HepG2 (cell line): Measurements from ENCODE around the gene VPS4A. TPM values are rescaled to one million over a fixed set of nuclear protein-coding genes. Genes with fewer than 3 reads are reported as not detected.

Source experiments
- ARNTL ChIP-seq: sonication (generic); formaldehyde crosslinking; IDR thresholded peaks from 2 replicates; pipeline ENCODE4 v1.4.0; 2020; ENCODE audit warnings: mild to moderate bottlenecking, missing genetic modification reagents
- MAFG ChIP-seq: sonication (generic); formaldehyde crosslinking; IDR thresholded peaks from 2 replicates; pipeline ENCODE4 v1.5.1; 2020; ENCODE audit warnings: mild to moderate bottlenecking, missing genetic modification reagents
- PTBP1 ChIP-seq: fragments of 200-400 bp; formaldehyde crosslinking; IDR thresholded peaks from 2 replicates; pipeline ENCODE4 v1.6.1; 2018; ENCODE audit warnings: low read length, low read depth; ENCODE audit not compliant: poor library complexity, severe bottlenecking
- ZFP37 ChIP-seq: sonication (generic); formaldehyde crosslinking; IDR thresholded peaks from 2 replicates; pipeline ENCODE4 v1.4.0; 2020; ENCODE audit warnings: missing genetic modification reagents, borderline replicate concordance
- ZNF331 ChIP-seq: sonication (generic); formaldehyde crosslinking; IDR thresholded peaks from 2 replicates; pipeline ENCODE4 v1.4.0; 2020; ENCODE audit warnings: missing genetic modification reagents
- ZNF432 ChIP-seq: sonication (generic); formaldehyde crosslinking; IDR thresholded peaks from 2 replicates; pipeline ENCODE4 v1.5.0; 2020; ENCODE audit warnings: missing genetic modification reagents, mild to moderate bottlenecking, borderline replicate concordance
- ZNF616 ChIP-seq: sonication (generic); formaldehyde crosslinking; IDR thresholded peaks from 2 replicates; pipeline ENCODE4 v1.5.0; 2020; ENCODE audit warnings: low read depth, mild to moderate bottlenecking, missing genetic modification reagents
- ZNF766 ChIP-seq: sonication (generic); formaldehyde crosslinking; IDR thresholded peaks from 2 replicates; pipeline ENCODE4 v1.5.0; 2020; ENCODE audit warnings: missing genetic modification reagents, borderline replicate concordance
- ZNF792 ChIP-seq: IDR thresholded peaks from 2 replicates; pipeline ENCODE4 v1.6.1; 2016
- ZNF83 ChIP-seq: sonication (generic); formaldehyde crosslinking; IDR thresholded peaks from 2 replicates; pipeline ENCODE4 v1.4.0; 2020; ENCODE audit warnings: missing genetic modification reagents, mild to moderate bottlenecking, borderline replicate concordance
- polyA plus RNA-seq, 8 experiments: library from polyadenylated mRNA; depleted of rRNA in 3 of 8; stranded (reverse) in 7 of 8; unstranded in 1 of 8; fragments of >200 nt; fragmentation: Illumina TruSeq in 4 of 8; extraction: Trizol in 4 of 8; gene quantifications; 2 replicates each; pipeline versions ENCODE4 v1.2.1 to v1.2.3, GENCODE V29; 2011 to 2016; ENCODE audit warnings: low read depth in 4 of 8, missing spikeins in 1 of 8, mixed read lengths in 1 of 8; ENCODE audit not compliant: insufficient read depth in 1 of 8
- total RNA-seq, 5 experiments: library from RNA; depleted of rRNA; stranded (reverse); fragments of >200 nt; fragmentation: Illumina TruSeq; extraction: Trizol; gene quantifications; 2 replicates each; pipeline ENCODE4 v1.2.3, GENCODE V29; 2016; ENCODE audit warnings: low read depth in 1 of 5
- TF ChIP-seq, protein P1 (sequence below), 2 experiments: sonication (generic) in 1 of 2; formaldehyde crosslinking in 1 of 2; IDR thresholded peaks; 2 replicates each; pipeline versions ENCODE4 v1.4.0 to v1.6.1; 2018 to 2020; ENCODE audit warnings: missing genetic modification reagents in 2 of 2, borderline replicate concordance in 1 of 2, low read depth in 1 of 2, mild to moderate bottlenecking in 1 of 2, missing biosample characterization in 1 of 2
- TF ChIP-seq, protein P2 (sequence below): sonication (generic); formaldehyde crosslinking; IDR thresholded peaks from 2 replicates; pipeline ENCODE4 v1.9.0; 2022; ENCODE audit warnings: low read depth, missing genetic modification reagents
- TF ChIP-seq, protein P3 (sequence below): sonication (generic); formaldehyde crosslinking; IDR thresholded peaks from 2 replicates; pipeline ENCODE4 v1.8.0; 2022; ENCODE audit warnings: mild to moderate bottlenecking, missing genetic modification reagents, moderate library complexity
- TF ChIP-seq, protein P4 (sequence below): sonication (generic); formaldehyde crosslinking; IDR thresholded peaks from 2 replicates; pipeline ENCODE4 v1.5.0; 2020; ENCODE audit warnings: missing genetic modification reagents, mild to moderate bottlenecking, borderline replicate concordance
- TF ChIP-seq, protein P5 (sequence below): sonication (generic); formaldehyde crosslinking; IDR thresholded peaks from 2 replicates; pipeline ENCODE4 v1.8.1; 2022; ENCODE audit warnings: low read depth, mild to moderate bottlenecking, missing genetic modification reagents
- TF ChIP-seq, protein P6 (sequence below): sonication (generic); formaldehyde crosslinking; IDR thresholded peaks from 2 replicates; pipeline ENCODE4 v1.5.0; 2020; ENCODE audit warnings: mild to moderate bottlenecking, missing genetic modification reagents, moderate library complexity

The VPS4A gene
- total and polyA plus RNA-seq, 2 of the 13 experiments (the other 11 are each of a cell fraction or from before 2014, with no cell fraction given) = 13.2 to 27.9 TPM

DNA sequence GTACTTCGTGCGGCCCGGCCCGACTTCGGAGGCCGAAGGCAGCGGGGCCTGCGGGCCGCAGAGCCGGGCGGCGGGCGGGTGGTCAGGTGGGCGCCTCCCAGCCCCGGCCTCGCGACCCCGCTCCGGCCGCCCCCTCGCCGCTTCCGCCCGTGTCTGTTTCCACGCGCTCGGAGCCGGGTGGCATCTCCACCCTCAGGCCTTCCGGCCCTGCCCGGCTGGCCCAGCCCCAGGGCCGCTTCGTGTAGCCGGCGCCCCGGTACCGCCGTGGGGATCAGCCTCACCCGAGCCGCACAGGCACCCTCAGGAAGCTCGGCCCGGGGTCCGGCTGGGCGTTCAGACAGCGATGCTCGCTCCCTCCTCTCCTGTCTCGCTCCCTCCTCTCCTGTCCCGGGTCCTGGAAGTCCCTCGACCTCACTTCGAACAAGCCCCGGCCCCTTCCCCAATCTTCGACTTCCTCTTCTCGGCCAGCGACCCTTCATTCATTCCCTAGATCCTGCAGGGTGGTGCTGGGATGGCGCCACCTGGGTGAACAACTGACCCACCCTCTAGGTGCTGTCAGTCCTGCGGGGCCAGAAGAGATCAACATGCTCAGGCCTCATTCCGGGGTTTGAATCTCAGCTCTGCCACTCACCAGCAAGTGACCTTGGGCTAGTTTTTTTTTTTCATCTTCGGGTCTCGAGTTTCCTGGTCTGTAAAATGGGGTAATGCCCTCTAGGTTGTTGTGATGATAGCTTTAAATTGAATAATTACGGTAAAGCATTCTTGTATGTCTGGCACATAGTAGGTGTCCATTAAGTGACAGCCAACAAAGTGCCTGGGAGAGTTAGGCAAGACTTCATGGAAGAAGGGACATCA lies 610 bp downstream of the VPS4A start (continued):
- TF ChIP-seq, protein P1, sequence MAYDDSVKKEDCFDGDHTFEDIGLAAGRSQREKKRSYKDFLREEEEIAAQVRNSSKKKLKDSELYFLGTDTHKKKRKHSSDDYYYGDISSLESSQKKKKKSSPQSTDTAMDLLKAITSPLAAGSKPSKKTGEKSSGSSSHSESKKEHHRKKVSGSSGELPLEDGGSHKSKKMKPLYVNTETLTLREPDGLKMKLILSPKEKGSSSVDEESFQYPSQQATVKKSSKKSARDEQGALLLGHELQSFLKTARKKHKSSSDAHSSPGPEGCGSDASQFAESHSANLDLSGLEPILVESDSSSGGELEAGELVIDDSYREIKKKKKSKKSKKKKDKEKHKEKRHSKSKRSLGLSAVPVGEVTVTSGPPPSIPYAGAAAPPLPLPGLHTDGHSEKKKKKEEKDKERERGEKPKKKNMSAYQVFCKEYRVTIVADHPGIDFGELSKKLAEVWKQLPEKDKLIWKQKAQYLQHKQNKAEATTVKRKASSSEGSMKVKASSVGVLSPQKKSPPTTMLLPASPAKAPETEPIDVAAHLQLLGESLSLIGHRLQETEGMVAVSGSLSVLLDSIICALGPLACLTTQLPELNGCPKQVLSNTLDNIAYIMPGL (CRISPR knock-in tag; IDR thresholded peaks at IDR 0.05; ENCODE audit: borderline replicate concordance in 1 of 2, low read depth in 1 of 2) = peak; percentile 75 to 95
- TF ChIP-seq ZNF432 (CRISPR knock-in tag) = no peak; the same call in 1 of the 2 replicates
- TF ChIP-seq ZNF766 (CRISPR knock-in tag) = no peak
- TF ChIP-seq MAFG = no peak
- TF ChIP-seq, protein P2, sequence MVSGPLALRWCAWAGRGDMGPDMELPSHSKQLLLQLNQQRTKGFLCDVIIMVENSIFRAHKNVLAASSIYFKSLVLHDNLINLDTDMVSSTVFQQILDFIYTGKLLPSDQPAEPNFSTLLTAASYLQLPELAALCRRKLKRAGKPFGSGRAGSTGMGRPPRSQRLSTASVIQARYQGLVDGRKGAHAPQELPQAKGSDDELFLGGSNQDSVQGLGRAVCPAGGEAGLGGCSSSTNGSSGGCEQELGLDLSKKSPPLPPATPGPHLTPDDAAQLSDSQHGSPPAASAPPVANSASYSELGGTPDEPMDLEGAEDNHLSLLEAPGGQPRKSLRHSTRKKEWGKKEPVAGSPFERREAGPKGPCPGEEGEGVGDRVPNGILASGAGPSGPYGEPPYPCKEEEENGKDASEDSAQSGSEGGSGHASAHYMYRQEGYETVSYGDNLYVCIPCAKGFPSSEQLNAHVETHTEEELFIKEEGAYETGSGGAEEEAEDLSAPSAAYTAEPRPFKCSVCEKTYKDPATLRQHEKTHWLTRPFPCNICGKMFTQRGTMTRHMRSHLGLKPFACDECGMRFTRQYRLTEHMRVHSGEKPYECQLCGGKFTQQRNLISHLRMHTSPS (CRISPR knock-in tag) = peak; percentile 16; the same call in 1 of the 2 replicates
- TF ChIP-seq, protein P3, sequence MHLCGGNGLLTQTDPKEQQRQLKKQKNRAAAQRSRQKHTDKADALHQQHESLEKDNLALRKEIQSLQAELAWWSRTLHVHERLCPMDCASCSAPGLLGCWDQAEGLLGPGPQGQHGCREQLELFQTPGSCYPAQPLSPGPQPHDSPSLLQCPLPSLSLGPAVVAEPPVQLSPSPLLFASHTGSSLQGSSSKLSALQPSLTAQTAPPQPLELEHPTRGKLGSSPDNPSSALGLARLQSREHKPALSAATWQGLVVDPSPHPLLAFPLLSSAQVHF (CRISPR knock-in tag) = no peak
- peak; percentile 68; the same call in 1 of the 2 replicates for TF ChIP-seq ZNF331 (CRISPR knock-in tag)
- TF ChIP-seq ARNTL (CRISPR knock-in tag) = peak; percentile 44; the same call in 1 of the 2 replicates
- TF ChIP-seq, protein P4, sequence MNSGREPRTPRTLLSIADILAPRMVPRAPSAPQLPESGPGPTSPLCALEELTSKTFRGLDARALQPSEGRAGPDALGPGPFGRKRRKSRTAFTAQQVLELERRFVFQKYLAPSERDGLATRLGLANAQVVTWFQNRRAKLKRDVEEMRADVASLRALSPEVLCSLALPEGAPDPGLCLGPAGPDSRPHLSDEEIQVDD (CRISPR knock-in tag) = peak; percentile 43; the same call in 1 of the 2 replicates
- peak; percentile 70 for TF ChIP-seq ZNF792 (CRISPR knock-in tag)
- TF ChIP-seq, protein P5, sequence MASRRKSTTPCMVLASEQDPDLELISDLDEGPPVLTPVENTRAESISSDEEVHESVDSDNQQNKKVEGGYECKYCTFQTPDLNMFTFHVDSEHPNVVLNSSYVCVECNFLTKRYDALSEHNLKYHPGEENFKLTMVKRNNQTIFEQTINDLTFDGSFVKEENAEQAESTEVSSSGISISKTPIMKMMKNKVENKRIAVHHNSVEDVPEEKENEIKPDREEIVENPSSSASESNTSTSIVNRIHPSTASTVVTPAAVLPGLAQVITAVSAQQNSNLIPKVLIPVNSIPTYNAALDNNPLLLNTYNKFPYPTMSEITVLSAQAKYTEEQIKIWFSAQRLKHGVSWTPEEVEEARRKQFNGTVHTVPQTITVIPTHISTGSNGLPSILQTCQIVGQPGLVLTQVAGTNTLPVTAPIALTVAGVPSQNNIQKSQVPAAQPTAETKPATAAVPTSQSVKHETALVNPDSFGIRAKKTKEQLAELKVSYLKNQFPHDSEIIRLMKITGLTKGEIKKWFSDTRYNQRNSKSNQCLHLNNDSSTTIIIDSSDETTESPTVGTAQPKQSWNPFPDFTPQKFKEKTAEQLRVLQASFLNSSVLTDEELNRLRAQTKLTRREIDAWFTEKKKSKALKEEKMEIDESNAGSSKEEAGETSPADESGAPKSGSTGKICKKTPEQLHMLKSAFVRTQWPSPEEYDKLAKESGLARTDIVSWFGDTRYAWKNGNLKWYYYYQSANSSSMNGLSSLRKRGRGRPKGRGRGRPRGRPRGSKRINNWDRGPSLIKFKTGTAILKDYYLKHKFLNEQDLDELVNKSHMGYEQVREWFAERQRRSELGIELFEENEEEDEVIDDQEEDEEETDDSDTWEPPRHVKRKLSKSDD (CRISPR knock-in tag) = 0 out of 2 replicates have a peak, but pooled peaks have one; percentile 36
- no peak for TF ChIP-seq ZNF616
- TF ChIP-seq, protein P6, sequence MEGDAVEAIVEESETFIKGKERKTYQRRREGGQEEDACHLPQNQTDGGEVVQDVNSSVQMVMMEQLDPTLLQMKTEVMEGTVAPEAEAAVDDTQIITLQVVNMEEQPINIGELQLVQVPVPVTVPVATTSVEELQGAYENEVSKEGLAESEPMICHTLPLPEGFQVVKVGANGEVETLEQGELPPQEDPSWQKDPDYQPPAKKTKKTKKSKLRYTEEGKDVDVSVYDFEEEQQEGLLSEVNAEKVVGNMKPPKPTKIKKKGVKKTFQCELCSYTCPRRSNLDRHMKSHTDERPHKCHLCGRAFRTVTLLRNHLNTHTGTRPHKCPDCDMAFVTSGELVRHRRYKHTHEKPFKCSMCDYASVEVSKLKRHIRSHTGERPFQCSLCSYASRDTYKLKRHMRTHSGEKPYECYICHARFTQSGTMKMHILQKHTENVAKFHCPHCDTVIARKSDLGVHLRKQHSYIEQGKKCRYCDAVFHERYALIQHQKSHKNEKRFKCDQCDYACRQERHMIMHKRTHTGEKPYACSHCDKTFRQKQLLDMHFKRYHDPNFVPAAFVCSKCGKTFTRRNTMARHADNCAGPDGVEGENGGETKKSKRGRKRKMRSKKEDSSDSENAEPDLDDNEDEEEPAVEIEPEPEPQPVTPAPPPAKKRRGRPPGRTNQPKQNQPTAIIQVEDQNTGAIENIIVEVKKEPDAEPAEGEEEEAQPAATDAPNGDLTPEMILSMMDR (CRISPR knock-in tag) = peak; percentile 72
- no peak for TF ChIP-seq ZNF83 (CRISPR knock-in tag)
- no peak; the same call in 1 of the 2 replicates for TF ChIP-seq ZFP37 (CRISPR knock-in tag)
- TF ChIP-seq PTBP1 = no peak
